22Rv1 (cell line): Measurements from ENCODE around the gene RBBP9.

Experiments used
- ZFX ChIP-seq: fragments of 450-650 bp; IDR thresholded peaks from 2 replicates; pipeline ENCODE4 v1.6.1; 2017; ENCODE audit warnings: antibody characterized with exemption, borderline replicate concordance
- TF ChIP-seq, protein P1 (sequence below): fragments of 450-650 bp; IDR thresholded peaks from 2 replicates; pipeline ENCODE4 v1.5.1; 2017; ENCODE audit warnings: mild to moderate bottlenecking

DNA sequence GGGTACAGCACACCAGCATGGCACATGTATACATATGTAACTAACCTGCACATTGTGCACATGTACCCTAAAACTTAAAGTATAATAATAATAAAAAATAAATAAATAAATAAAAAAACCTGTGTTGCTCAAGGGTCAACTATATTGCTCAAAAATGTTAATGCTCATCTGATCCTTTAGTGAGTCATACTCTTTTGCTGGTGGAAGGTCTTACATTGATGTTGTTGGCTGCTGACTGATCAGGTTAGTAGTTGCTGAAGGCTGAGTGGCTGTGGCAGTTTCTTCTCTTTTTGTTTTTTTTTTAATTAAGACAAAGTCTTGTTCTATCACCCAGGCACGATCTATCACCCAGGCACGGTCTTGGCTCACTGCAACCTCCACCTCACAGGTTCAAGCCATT lies 40.6 kb upstream of the RBBP9 start:
- TF ChIP-seq, protein P1, sequence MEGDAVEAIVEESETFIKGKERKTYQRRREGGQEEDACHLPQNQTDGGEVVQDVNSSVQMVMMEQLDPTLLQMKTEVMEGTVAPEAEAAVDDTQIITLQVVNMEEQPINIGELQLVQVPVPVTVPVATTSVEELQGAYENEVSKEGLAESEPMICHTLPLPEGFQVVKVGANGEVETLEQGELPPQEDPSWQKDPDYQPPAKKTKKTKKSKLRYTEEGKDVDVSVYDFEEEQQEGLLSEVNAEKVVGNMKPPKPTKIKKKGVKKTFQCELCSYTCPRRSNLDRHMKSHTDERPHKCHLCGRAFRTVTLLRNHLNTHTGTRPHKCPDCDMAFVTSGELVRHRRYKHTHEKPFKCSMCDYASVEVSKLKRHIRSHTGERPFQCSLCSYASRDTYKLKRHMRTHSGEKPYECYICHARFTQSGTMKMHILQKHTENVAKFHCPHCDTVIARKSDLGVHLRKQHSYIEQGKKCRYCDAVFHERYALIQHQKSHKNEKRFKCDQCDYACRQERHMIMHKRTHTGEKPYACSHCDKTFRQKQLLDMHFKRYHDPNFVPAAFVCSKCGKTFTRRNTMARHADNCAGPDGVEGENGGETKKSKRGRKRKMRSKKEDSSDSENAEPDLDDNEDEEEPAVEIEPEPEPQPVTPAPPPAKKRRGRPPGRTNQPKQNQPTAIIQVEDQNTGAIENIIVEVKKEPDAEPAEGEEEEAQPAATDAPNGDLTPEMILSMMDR: no peak
- TF ChIP-seq ZFX: no peak
